Measurements from ENCODE around the gene DHODH.
A peak's percentile ranks its signal among the peaks of the same experiment; 100 is the strongest.

The DHODH gene

DNA sequence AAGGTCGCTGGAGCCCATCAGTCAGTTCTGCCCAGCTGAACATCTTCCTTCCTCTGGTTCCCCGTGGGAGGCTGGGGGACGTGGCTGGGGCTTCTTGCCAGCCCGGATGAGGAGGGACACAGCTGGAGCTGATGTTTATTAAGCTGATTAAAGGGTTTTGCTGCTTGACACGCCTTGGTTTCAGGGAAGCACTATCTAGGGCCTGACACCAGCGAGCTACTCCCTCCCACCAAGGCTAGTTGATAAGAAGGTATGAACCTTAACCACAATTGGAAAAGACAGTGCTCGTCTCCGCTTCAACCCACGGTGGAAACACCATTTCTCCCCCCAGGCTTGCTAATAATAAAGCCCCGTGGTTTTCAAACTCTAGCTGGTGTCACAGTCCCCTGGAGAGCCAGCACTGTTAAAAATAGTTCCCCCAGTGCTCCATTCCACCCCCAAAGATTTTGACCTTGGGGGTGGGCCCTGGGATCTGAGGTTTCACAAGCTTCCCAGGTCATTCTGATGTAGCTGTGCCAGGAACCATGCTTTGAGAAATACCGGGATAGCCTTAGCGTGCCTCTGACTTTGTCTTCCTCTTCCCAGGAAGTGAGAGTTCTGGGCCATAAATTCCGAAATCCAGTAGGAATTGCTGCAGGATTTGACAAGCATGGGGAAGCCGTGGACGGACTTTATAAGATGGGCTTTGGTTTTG lies 5.5 kb downstream of the DHODH start:
- DNase-seq (ENCODE audit: low spot score), result no peak

GRCh38 chr16:72014675-72015074 lies 6.1 kb downstream of the DHODH start:
- DNase-seq (ENCODE audit: low spot score), result no peak

- no peak for DNase-seq (ENCODE audit: low spot score)
Observed at GRCh38 chr16:72015124-72015523, 6.6 kb downstream of the DHODH start.

DNA sequence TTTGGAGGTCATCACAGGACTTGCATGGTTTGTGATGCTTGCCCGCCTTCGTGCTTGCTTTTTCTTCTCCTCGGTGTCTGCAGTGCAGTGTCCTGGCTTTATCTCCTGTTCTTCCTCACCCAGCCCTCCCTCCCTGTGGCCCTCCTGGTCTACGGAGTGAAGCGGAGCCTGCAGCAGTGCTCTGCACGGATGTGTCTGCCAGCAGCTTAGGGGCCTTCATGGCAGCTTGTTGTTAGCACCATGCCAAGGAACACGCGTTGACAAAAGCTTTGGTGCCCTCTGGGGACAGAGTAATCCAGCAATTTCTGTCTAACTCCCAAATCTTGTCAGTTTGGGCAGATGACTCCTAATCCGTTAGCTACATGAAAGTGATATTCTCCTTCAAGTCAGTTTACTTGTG lies 9.9 kb downstream of the DHODH start:
- DNase-seq (ENCODE audit: low spot score), result no peak

- peak; percentile 79 for DNase-seq (ENCODE audit: low spot score)
Observed at GRCh38 chr16:72021043-72021442, 12.5 kb downstream of the DHODH start.

GRCh38 chr16:72022127-72022526 lies 13.6 kb downstream of the DHODH start:
- no peak for DNase-seq (ENCODE audit: low spot score)

- DNase-seq (ENCODE audit: low spot score), result no peak
Observed at GRCh38 chr16:72023962-72024361, 15.4 kb downstream of the DHODH start.

- no peak for DNase-seq (ENCODE audit: low spot score)
Observed at GRCh38 chr16:72024862-72025382, 16.4 kb downstream of the DHODH start.

DNA sequence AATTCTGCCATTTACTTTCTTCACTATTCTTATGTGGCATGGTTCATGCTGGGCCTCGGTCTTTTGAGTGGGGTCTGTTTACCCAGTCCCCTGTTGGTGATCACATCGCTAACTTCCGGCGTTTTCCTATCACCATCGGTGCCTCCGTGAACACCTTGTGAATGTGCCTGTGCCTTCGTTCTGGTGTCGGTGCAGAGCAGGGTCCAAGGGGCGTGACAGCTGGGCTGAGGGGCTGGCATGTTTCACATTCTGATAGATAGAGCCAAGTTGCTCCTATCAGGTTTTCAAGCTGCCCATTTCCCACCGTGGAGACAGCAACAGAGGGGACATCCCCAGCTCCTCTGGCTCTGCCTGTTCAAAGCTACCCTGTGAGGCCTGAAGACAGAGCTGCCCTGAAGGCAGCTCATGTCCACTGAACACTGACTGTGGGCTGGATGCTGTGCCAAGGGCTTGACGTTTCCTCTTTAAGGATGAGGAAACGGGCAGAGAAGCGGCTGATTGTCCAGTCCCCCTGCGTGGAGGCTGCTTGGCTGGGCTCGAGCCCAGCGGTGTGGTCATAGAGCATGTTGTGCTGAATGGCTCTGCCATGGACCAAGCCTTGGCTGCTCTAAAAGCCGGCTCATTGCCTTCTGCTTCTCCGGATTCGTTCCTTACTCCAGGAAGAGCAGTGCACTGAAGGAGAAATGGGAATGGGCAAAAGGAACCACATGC lies 17.0 kb downstream of the DHODH start:
- no peak for DNase-seq (ENCODE audit: low spot score)

- no peak for DNase-seq (ENCODE audit: low spot score)
Observed at GRCh38 chr16:72027669-72028378, 19.3 kb downstream of the DHODH start.

GRCh38 chr16:72029567-72030271 lies 21.2 kb downstream of the DHODH start:
- DNase-seq (ENCODE audit: low spot score), result no peak

DNA sequence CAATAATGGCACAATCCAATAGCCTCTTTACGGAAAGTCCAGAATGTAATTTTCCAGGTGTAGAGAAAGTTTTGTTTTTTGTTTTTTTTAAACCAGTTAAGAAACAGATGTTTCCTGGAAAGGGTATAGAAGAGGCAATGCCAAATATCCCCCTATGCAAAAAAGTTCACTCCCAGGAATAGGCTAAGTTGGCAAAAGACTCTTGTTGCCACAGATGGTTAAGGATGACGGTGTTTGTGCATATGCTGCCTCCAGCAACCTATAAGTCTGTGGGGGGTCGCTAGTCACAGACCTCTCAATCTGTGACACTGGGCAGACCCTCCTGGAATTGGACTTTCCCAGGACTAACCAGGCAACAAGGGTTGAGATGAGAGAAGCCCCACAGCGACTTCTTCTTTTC lies 24.9 kb downstream of the DHODH start:
- DNase-seq (ENCODE audit: low spot score), result no peak

DNA sequence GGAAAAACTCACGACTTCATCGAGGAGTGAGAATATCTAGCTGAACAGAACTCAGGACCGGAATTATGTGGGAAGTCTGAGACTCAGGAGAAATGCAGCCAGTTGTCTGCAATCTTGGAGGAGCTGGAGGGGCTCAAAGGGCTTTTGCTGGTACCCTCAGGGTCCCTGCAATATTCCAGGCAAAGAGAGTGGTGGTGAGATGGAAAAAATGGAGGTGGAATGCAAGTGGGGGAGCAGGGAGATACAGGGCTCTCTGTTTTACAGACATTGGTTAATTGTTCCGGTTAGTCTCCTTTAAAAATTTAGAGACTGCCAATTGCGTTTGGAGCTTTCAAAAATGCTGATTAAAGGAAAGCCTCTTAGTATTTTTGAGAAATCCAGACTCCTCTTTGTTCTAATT lies 27.6 kb downstream of the DHODH start:
- DNase-seq (ENCODE audit: low spot score), result peak; percentile 23

GRCh38 chr16:72042157-72042660 lies 33.7 kb downstream of the DHODH start:
- DNase-seq (ENCODE audit: low spot score), result no peak

- no peak for DNase-seq (ENCODE audit: low spot score)
Observed at GRCh38 chr16:72043058-72043457, 34.5 kb downstream of the DHODH start.

DNA sequence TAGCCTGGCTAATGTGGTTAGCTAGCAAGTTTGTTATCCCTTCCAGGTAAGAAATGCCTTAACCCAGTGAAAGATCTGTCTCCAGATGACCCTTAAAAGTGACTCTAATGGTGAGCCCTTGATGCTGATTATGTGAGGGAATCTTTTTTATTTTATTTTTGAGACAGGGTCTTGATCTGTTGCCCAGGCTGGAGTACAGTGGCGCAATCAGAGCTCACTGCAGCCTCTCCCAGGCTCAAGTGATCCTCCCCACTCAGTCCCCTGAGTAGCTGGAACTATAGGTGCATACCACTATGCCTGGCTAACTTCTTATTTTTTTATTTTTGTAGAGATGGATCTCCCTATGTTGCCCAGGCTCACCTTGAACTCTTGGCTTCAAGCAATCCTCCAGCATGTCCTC lies 35.0 kb downstream of the DHODH start:
- no peak for DNase-seq (ENCODE audit: low spot score)

- DNase-seq (ENCODE audit: low spot score), result no peak
Observed at GRCh38 chr16:72044296-72044695, 35.8 kb downstream of the DHODH start.

DNA sequence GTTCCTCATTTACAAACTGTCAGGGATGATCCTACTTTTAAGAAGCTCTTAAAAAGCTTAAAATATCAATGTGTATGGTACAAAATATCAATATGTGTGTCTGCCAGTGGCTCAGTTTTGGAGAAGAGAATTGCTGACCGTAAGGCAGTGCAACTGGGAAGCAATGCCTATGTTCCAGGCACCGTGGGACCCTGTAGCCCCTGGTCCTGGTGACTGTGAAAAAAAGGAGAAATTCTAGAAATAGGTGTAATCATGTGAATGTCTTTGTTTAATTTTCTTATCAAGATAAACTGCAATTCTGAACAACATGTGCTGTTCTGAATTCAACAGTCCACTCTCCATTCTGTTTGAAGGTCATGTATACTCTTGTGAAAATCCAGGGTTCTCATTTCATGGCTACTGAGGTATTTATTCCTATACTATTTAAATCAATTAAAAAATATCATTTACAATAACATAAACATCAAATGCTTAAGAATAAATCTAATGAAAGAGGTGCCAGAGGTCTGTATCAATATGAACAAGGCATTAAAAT lies 36.3 kb downstream of the DHODH start:
- no peak for DNase-seq (ENCODE audit: low spot score)

DNA sequence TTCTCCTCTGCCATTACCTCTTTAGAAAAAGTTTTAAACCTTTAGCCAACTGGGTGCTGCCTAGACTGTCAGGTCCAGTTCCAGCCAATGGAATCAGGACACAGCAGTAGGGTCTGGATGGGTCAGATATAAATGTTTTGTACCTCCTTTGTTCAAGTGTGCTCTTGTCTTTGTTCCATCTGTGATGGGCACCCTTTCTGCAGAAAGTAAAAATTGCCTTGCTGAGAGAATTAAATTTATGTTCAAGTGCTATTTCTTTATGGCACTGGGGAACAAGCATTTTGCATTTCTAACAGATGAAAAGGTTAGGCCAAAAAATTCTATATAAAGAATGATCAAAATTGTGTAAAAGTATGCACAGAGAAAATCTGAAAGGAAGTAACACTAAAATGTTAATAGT lies 40.6 kb downstream of the DHODH start:
- no peak for DNase-seq (ENCODE audit: low spot score)

- no peak for DNase-seq (ENCODE audit: low spot score)
Observed at GRCh38 chr16:72050769-72051464, 42.4 kb downstream of the DHODH start.

- DNase-seq (ENCODE audit: low spot score), result no peak
Observed at GRCh38 chr16:72051818-72052217, 43.3 kb downstream of the DHODH start.
